Activated B cell treated with CpG ODN at 0.5 μM for 24 hours (primary cell): ENCODE results near the gene HELQ. TPM values are rescaled to one million over a fixed set of nuclear protein-coding genes. Genes with fewer than 3 reads are reported as not detected.
"Not testable (repeated sequence)": the region's sequence is repeated elsewhere in the genome, so short reads cannot be mapped to it uniquely, and the experiment has no call there.

Source experiments
- ATAC-seq: fragments of 200-7000 bp; cut with Tn5 transposase; one replicate; pipeline ENCODE4 v1.10.0; 2021; ENCODE audit warnings: low read depth, mild to moderate bottlenecking, moderate library complexity
- CTCF ChIA-PET: fragments of 350-600 bp; sonication (Branson Sonifier 250); formaldehyde crosslinking; loops from one replicate; lab custom pipeline; 2021; ENCODE audit warnings: antibody characterized with exemption; lab: Charles Lee
- POLR2A ChIA-PET: fragments of 350-600 bp; sonication (Branson Sonifier 250); formaldehyde crosslinking; loops from one replicate; lab custom pipeline; 2021; ENCODE audit warnings: antibody characterized with exemption; lab: Charles Lee
- DNase-seq: peaks from one replicate; pipeline ENCODE4 v3.0.0; 2022
- H3K27ac Mint-ChIP-seq: one replicate; pipeline ENCODE4 v1.8.0; 2020; ENCODE audit warnings: mixed read lengths
- H3K27me3 Mint-ChIP-seq: one replicate; pipeline ENCODE4 v1.8.0; 2021; ENCODE audit warnings: mixed read lengths
- H3K36me3 Mint-ChIP-seq: one replicate; pipeline ENCODE4 v1.8.0; 2021; ENCODE audit warnings: low read depth, mixed read lengths
- H3K4me1 Mint-ChIP-seq: one replicate; pipeline ENCODE4 v1.8.0; 2021; ENCODE audit warnings: mixed read lengths
- H3K4me3 Mint-ChIP-seq: one replicate; pipeline ENCODE4 v1.8.0; 2020; ENCODE audit warnings: mild to moderate bottlenecking, mixed read lengths
- H3K9me3 Mint-ChIP-seq: one replicate; pipeline ENCODE4 v1.8.0; 2020; ENCODE audit warnings: mixed read lengths
- CTCF ChIP-seq: fragments of 200-600 bp; IDR thresholded peaks from one replicate; pipeline ENCODE4 v1.8.0; 2022; ENCODE audit warnings: antibody characterized with exemption, mild to moderate bottlenecking
- intact Hi-C: fragments of 100-400 bp; cut with micrococcal nuclease; formaldehyde crosslinking; loops from one replicate; pipeline ENCODE4 v1.15.1; 2024
- total RNA-seq: library from RNA; stranded (reverse); gene quantifications from 2 replicates; pipeline ENCODE4 v1.2.3, GENCODE V29; 2022

The HELQ gene, protein sequence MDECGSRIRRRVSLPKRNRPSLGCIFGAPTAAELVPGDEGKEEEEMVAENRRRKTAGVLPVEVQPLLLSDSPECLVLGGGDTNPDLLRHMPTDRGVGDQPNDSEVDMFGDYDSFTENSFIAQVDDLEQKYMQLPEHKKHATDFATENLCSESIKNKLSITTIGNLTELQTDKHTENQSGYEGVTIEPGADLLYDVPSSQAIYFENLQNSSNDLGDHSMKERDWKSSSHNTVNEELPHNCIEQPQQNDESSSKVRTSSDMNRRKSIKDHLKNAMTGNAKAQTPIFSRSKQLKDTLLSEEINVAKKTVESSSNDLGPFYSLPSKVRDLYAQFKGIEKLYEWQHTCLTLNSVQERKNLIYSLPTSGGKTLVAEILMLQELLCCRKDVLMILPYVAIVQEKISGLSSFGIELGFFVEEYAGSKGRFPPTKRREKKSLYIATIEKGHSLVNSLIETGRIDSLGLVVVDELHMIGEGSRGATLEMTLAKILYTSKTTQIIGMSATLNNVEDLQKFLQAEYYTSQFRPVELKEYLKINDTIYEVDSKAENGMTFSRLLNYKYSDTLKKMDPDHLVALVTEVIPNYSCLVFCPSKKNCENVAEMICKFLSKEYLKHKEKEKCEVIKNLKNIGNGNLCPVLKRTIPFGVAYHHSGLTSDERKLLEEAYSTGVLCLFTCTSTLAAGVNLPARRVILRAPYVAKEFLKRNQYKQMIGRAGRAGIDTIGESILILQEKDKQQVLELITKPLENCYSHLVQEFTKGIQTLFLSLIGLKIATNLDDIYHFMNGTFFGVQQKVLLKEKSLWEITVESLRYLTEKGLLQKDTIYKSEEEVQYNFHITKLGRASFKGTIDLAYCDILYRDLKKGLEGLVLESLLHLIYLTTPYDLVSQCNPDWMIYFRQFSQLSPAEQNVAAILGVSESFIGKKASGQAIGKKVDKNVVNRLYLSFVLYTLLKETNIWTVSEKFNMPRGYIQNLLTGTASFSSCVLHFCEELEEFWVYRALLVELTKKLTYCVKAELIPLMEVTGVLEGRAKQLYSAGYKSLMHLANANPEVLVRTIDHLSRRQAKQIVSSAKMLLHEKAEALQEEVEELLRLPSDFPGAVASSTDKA
- total RNA-seq = 31.9 and 32.9 TPM in 2 replicates

DNA sequence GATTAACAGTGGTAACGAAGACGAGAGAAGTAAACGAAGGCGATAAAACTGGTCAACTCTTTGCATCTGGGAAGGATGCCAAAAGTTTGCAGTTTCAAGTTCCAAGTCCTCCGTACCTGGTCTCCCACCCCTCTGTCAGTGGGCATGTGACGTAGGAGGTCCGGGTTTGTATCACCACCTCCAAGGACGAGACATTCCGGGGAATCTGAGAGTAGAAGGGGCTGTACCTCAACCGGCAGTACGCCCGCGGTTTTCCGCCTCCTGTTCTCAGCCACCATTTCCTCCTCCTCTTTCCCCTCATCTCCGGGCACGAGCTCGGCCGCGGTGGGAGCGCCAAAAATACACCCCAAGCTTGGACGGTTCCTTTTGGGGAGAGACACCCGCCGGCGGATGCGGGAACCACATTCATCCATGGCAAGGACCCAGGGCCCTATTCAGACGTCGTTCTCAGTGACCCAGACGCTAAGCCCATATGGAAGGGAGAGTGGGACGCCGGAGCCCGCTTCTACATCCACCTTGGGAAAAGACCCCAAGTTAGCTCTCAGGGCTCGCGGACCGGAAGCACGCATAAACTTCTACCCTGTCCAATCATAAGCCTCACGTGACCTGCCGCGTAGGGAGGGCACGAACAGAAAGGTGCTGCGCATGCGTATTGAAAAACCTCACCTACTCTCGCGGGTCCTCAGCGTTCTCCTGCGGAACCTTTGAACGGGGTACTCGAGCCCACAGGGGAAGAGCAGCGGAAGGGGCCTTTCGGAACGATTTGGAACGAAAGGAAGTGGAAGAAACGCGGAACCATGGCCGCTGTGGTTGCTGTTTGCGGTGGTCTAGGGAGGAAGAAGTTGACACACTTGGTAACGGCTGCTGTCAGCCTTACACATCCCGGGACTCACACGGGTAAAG is at the start of gene HELQ, which contains the start of gene MRPS18C:
Gene HELQ (minus strand): TSS at position 543 of the 903 bp plus-strand sequence. CDS start 130 bp downstream, at position 413.
Gene MRPS18C (plus strand): TSS at position 778 of the 903 bp plus-strand sequence. CDS start 20 bp downstream, at position 798.
- peaks cover 55% of the 10 kb centered on the region for H3K4me1 Mint-ChIP-seq
- no peak for TF ChIP-seq CTCF
- H3K36me3 Mint-ChIP-seq = peaks cover 71% of the 10 kb centered on the region
- peak within 1 kb of the TSS; percentile 99 for H3K4me3 Mint-ChIP-seq
- ATAC-seq (peak; percentile 92), DNase-seq (peak; percentile 82)
- ChIA-PET CTCF (interaction anchor here (1.2 to 1.4 kb wide), 3 partner anchors 15 to 175 kb away, joined by 3 to 4 read pairs (median 3); no protein-coding TSS in a partner anchor), POLR2A (interaction anchor here (0.5 to 2.2 kb wide), 17 partner anchors 9 to 1056 kb away, joined by 3 to 29 read pairs (median 5); partner anchors contain the start of genes ABRAXAS1, COPS4, COQ2 and THAP9)
- H3K27ac Mint-ChIP-seq = peak within 1 kb of the TSS; percentile 99
- no peaks in the 10 kb centered on the region for H3K9me3 Mint-ChIP-seq
- no peaks in the 10 kb centered on the region for H3K27me3 Mint-ChIP-seq
- intact Hi-C loops = loop anchor here (1.0 to 5.0 kb wide), 10 partner anchors 15 to 1083 kb away; partner anchors contain the start of genes ABRAXAS1, COPS4, COQ2 and ENOPH1

DNA sequence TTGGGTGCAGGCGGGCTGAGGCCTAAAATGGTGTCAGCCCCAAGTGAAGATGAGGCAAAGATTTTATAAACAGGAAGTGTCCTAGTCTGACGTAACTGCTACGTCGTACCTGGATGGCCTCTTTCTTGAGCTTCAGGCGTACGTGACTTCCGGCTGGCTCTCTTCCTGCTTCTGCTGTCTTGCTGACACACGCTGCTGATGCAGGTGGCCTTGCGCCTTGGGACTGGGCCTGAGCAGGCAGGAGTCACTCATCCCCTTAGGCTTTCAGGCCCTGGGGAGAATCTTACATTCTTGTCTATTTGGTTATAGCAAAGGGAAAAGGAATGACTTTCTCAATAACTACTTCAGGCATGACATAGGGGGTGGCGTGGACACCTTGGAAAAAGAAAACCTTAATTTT is 49.4 kb upstream of the HELQ start:
- intact Hi-C loops = no loop called here
- H3K27ac Mint-ChIP-seq = no peak overlapping the region
- ATAC-seq = no peak

DNA sequence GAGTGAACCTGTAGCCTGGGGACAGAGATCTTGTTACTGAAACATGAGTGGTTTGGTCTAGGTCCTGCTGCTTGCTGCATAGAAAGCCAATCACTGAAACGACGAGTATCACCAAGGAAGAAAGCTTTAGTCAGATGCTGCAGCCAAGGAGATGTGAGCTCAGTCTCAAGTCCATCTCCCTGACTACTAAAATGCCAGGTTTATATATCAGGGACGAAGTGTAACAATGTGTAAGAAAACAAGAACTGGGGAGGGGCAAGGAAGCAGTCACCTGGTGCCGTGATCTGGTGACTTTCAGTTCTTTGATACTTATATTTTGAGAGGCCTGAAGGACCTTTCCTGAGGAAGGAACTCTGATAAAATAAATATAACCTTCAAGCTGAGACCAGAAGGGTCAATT is 48.9 kb upstream of the HELQ start:
- no peak for TF ChIP-seq CTCF
- Mint-ChIP-seq H3K4me3 (no peak overlapping the region), H3K36me3 (no peaks in the 10 kb centered on the region), H3K27me3 (no peaks in the 10 kb centered on the region), H3K27ac (no peak overlapping the region), H3K4me1 (no peaks in the 10 kb centered on the region), H3K9me3 (no peaks in the 10 kb centered on the region)
- POLR2A ChIA-PET = no interaction called here
- intact Hi-C loops = no loop called here
- CTCF ChIA-PET = no interaction called here
- DNase-seq = no peak
- ATAC-seq = no peak

More for the DNA sequence above, 49.4 kb upstream of the HELQ start:
- DNase-seq = no peak
- no peak overlapping the region for H3K4me3 Mint-ChIP-seq
- no peaks in the 10 kb centered on the region for H3K9me3 Mint-ChIP-seq
- ChIA-PET CTCF (no interaction called here), POLR2A (no interaction called here)
- H3K27me3 Mint-ChIP-seq = no peaks in the 10 kb centered on the region
- no peaks in the 10 kb centered on the region for H3K4me1 Mint-ChIP-seq
- TF ChIP-seq CTCF = no peak
- no peaks in the 10 kb centered on the region for H3K36me3 Mint-ChIP-seq

DNA sequence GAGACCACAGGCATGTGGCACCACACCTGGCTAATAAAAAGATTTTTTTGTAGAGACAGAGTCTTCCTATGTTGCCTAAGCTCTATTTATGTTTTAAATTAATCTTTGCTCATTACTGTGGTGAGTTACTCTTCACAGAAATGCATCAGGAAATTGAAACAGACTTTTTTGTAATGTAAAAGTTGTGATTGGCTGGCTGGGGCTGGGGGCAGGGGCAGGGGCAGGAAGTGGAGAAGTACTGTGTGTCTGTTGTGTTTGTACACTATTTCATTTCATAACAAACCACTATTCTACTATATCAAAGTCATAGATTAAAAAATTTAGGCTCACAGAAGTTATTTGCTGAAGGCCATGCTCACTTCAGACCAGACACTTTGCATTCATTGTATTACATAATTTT is 48.4 kb upstream of the HELQ start:
- POLR2A ChIA-PET = no interaction called here
- intact Hi-C loops = no loop called here
- H3K9me3 Mint-ChIP-seq = no peaks in the 10 kb centered on the region
- H3K27me3 Mint-ChIP-seq = no peaks in the 10 kb centered on the region
- no peaks in the 10 kb centered on the region for H3K4me1 Mint-ChIP-seq
- no peak for ATAC-seq
- no peaks in the 10 kb centered on the region for H3K36me3 Mint-ChIP-seq
- DNase-seq = no peak
- H3K4me3 Mint-ChIP-seq = no peak overlapping the region
- CTCF ChIA-PET = no interaction called here
- no peak overlapping the region for H3K27ac Mint-ChIP-seq
- TF ChIP-seq CTCF = no peak

DNA sequence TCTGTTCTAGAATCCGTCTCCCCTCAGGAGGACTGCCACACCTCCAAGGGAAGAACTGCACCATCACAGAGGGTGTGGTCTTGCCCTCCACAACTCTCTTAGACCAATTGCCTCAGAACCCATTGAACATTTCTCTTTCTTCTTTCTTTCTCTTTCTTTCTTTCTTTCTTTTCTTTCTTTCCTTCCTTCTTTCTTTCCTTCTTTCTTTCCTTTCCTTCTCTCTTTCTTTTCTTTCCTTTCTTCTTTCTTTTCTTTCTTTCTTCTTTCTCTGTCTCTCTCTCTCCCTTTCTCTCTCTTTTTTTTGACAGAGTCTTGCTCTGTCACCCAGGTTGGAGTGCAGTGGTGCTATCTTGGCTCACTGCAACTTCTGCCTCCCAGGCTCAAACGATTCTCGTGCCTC is 46.0 kb upstream of the HELQ start:
- H3K4me1 Mint-ChIP-seq, H3K27ac Mint-ChIP-seq, ATAC-seq, H3K36me3 Mint-ChIP-seq, CTCF ChIA-PET, H3K4me3 Mint-ChIP-seq, intact Hi-C loops, H3K27me3 Mint-ChIP-seq, H3K9me3 Mint-ChIP-seq, DNase-seq: not testable (repeated sequence)
- POLR2A ChIA-PET = interaction anchor here (0.6 kb wide), 1 partner anchor 13 kb away, joined by 3 read pairs; no protein-coding TSS in a partner anchor
